ENCODE data around the gene RAMP3.
"Not testable (repeated sequence)": the region's sequence is repeated elsewhere in the genome, so short reads cannot be mapped to it uniquely, and the experiment has no call there.

RAMP3 gene

GRCh38 chr7:45157653-45158401, at the start of gene RAMP3:
TSS of gene RAMP3 (plus strand) at chr7:45157791. CDS start at chr7:45157829, 38 bp downstream.
- DNase-seq = peak; percentile 44

GRCh38 chr7:45108863-45109262, 48.7 kb upstream of the RAMP3 start:
- DNase-seq = no peak

GRCh38 chr7:45111298-45112223, 46.0 kb upstream of the RAMP3 start, which contains the start of gene TBRG4:
TSS of gene TBRG4 (minus strand) at chr7:45111697. CDS start at chr7:45109237, 2,460 bp downstream.
- peak; percentile 96 for DNase-seq

- no peak for DNase-seq
Measured at GRCh38 chr7:45112648-45113047, 44.9 kb upstream of the RAMP3 start.

GRCh38 chr7:45114257-45114656, 43.3 kb upstream of the RAMP3 start:
- not testable (repeated sequence) for DNase-seq

- DNase-seq = no peak
Measured at GRCh38 chr7:45114926-45115325, 42.7 kb upstream of the RAMP3 start.

- no peak for DNase-seq
Measured at GRCh38 chr7:45116048-45116447, 41.5 kb upstream of the RAMP3 start.

- no peak for DNase-seq
Measured at GRCh38 chr7:45117582-45117981, 40.0 kb upstream of the RAMP3 start.

- DNase-seq = no peak
Measured at GRCh38 chr7:45118292-45118691, 39.3 kb upstream of the RAMP3 start.

- no peak for DNase-seq
Measured at GRCh38 chr7:45118889-45119331, 38.7 kb upstream of the RAMP3 start.

GRCh38 chr7:45119550-45119949, 38.0 kb upstream of the RAMP3 start:
- no peak for DNase-seq

- no peak for DNase-seq
Measured at GRCh38 chr7:45122975-45123860, 34.4 kb upstream of the RAMP3 start.

GRCh38 chr7:45123913-45124710, 33.5 kb upstream of the RAMP3 start:
- no peak for DNase-seq

GRCh38 chr7:45125193-45125904, 32.2 kb upstream of the RAMP3 start:
- no peak for DNase-seq

- DNase-seq = no peak
Measured at GRCh38 chr7:45126201-45126600, 31.4 kb upstream of the RAMP3 start.

- DNase-seq = no peak
Measured at GRCh38 chr7:45126920-45127319, 30.7 kb upstream of the RAMP3 start.

- DNase-seq = no peak
Measured at GRCh38 chr7:45129181-45129800, 28.3 kb upstream of the RAMP3 start.

GRCh38 chr7:45129906-45130305, 27.7 kb upstream of the RAMP3 start:
- no peak for DNase-seq

GRCh38 chr7:45130910-45131309, 26.7 kb upstream of the RAMP3 start:
- DNase-seq = no peak

GRCh38 chr7:45131891-45132290, 25.7 kb upstream of the RAMP3 start:
- DNase-seq = no peak

All from right forelimb (tissue), 1 donor.